PC-3 (cell line): Measurements from ENCODE around the gene IGSF21. TPM values are rescaled to one million over a fixed set of nuclear protein-coding genes. Genes with fewer than 3 reads are reported as not detected.

Experiments used
- ATAC-seq: fragments of 200-7000 bp; cut with Tn5 transposase; 2 replicates; pipeline ENCODE4 v1.9.1; 2020; ENCODE audit warnings: mild to moderate bottlenecking, moderate library complexity
- BruUV-seq: library from RNA; stranded (reverse); fragments of 400-500 nt; replicated peaks from 2 replicates; lab custom pipeline; 2021; lab: Mats Ljungman, UMichigan
- CTCF ChIA-PET: fragments of 300-600 bp; sonication (Branson Sonifier 250); formaldehyde crosslinking; loops from one replicate; lab custom pipeline; 2022; ENCODE audit warnings: antibody characterized with exemption; lab: Charles Lee
- POLR2A ChIA-PET: fragments of 300-600 bp; sonication (Branson Sonifier 250); formaldehyde crosslinking; loops from one replicate; lab custom pipeline; 2022; ENCODE audit warnings: antibody characterized with exemption; ENCODE audit not compliant: unreplicated experiment; lab: Charles Lee
- DNase-seq: peaks from one replicate; pipeline ENCODE4 v3.0.0-alpha.2; 2015
- H2AFZ ChIP-seq: fragments of 300-600 bp; sonication (generic); 2 replicates; pipeline ENCODE4 v1.6.0; 2016; ENCODE audit warnings: antibody characterized with exemption, low read length
- H3F3A ChIP-seq: fragments of 300-600 bp; sonication (generic); one replicate; pipeline ENCODE4 v1.6.0; 2017; ENCODE audit warnings: antibody characterized with exemption, low read length, control low read depth, mild to moderate bottlenecking; ENCODE audit not compliant: unreplicated experiment
- H3K27ac ChIP-seq: fragments of 300-600 bp; sonication (generic); 2 replicates; pipeline ENCODE4 v1.5.1; 2016; ENCODE audit warnings: mild to moderate bottlenecking, low read length
- H3K27me3 ChIP-seq: fragments of 300-600 bp; sonication (generic); 2 replicates; pipeline ENCODE4 v1.6.1; 2016; ENCODE audit warnings: low read length, mixed read lengths
- H3K36me3 ChIP-seq: fragments of 300-600 bp; sonication (generic); 2 replicates; pipeline ENCODE4 v1.6.1; 2016; ENCODE audit warnings: low read depth, mixed run types, low read length, mixed read lengths
- H3K4me1 ChIP-seq: fragments of 300-600 bp; sonication (generic); 2 replicates; pipeline ENCODE4 v1.5.1; 2016; ENCODE audit warnings: low read length; ENCODE audit not compliant: insufficient read depth
- H3K4me2 ChIP-seq: fragments of 300-600 bp; sonication (generic); 2 replicates; pipeline ENCODE4 v1.6.0; 2016; ENCODE audit warnings: low read length
- H3K4me3 ChIP-seq: fragments of 300-600 bp; sonication (generic); 2 replicates; pipeline ENCODE4 v1.5.1; 2016; ENCODE audit warnings: mild to moderate bottlenecking, low read length, mixed read lengths
- H3K79me2 ChIP-seq: fragments of 300-600 bp; sonication (generic); 2 replicates; pipeline ENCODE4 v1.6.1; 2017; ENCODE audit warnings: low read length, mixed read lengths
- H3K9ac ChIP-seq: fragments of 300-600 bp; sonication (generic); 2 replicates; pipeline ENCODE4 v1.6.0; 2016; ENCODE audit warnings: mild to moderate bottlenecking, low read length
- H3K9me2 ChIP-seq: fragments of 300-600 bp; sonication (generic); replicated peaks from 2 replicates; pipeline ENCODE4 v1.6.1; 2016; ENCODE audit warnings: mixed run types, low read length, mixed read lengths
- H3K9me3 ChIP-seq: fragments of 300-600 bp; sonication (generic); 2 replicates; pipeline ENCODE4 v1.6.1; 2016; ENCODE audit warnings: low read length, mixed read lengths
- H4K20me1 ChIP-seq: fragments of 300-600 bp; sonication (generic); 2 replicates; pipeline ENCODE4 v1.6.1; 2016; ENCODE audit warnings: low read length, mixed read lengths
- CTCF ChIP-seq: fragments of 300-600 bp; sonication (generic); conservative IDR thresholded peaks from 2 replicates; pipeline ENCODE4 v1.5.1; 2017; ENCODE audit warnings: antibody characterized with exemption, low read depth, mild to moderate bottlenecking, low read length
- EZH2 ChIP-seq: fragments of 300-600 bp; sonication (generic); IDR thresholded peaks from one replicate; pipeline ENCODE4 v1.6.1; 2017; ENCODE audit warnings: antibody characterized with exemption, mild to moderate bottlenecking, low read length; ENCODE audit not compliant: unreplicated experiment
- EZH2phosphoT487 ChIP-seq: fragments of 300-600 bp; sonication (generic); IDR thresholded peaks from 2 replicates; pipeline ENCODE4 v1.6.1; 2018; ENCODE audit warnings: mild to moderate bottlenecking, antibody characterized with exemption, low read length, borderline replicate concordance
- intact Hi-C: fragments of 100-400 bp; cut with micrococcal nuclease; formaldehyde crosslinking; loops from 2 replicates; pipeline ENCODE4 v1.9.0; 2023
- total RNA-seq: library from RNA; depleted of rRNA; stranded (reverse); fragments of >200 nt; gene quantifications from 2 replicates; pipeline ENCODE4 v1.2.3, GENCODE V29; 2014

The IGSF21 gene
- total RNA-seq, 1 experiment from 2014 or later, result not detected

GRCh38 chr1:18188820-18189517 lies 81.4 kb downstream of the IGSF21 start:
- no peak overlapping the region for H3K27ac ChIP-seq
- H3K27me3 ChIP-seq, result peaks cover 50% of the 10 kb centered on the region
- no peaks in the 10 kb centered on the region for H3F3A ChIP-seq
- H3K36me3 ChIP-seq, result no peaks in the 10 kb centered on the region
- no peaks in the 10 kb centered on the region for H4K20me1 ChIP-seq
- H3K4me2 ChIP-seq, result no peak overlapping the region
- H3K4me1 ChIP-seq, result no peaks in the 10 kb centered on the region
- no peaks in the 10 kb centered on the region for H3K9me3 ChIP-seq
- H2AFZ ChIP-seq, result no peak overlapping the region
- intact Hi-C loops, result no loop called here
- no peaks in the 10 kb centered on the region for H3K9me2 ChIP-seq
- H3K4me3 ChIP-seq, result no peak overlapping the region
- H3K79me2 ChIP-seq, result no peaks in the 10 kb centered on the region
- H3K9ac ChIP-seq, result no peak overlapping the region
- TF ChIP-seq CTCF, result no peak
- no peak for TF ChIP-seq EZH2
- TF ChIP-seq EZH2phosphoT487, result no peak
- no peak for DNase-seq
- no TSS peak for BruUV-seq
- ATAC-seq, result no peak
- ChIA-PET CTCF (no interaction called here), POLR2A (no interaction called here)

- H3K27me3 ChIP-seq, result peaks cover 62% of the 10 kb centered on the region
- no peak for TF ChIP-seq EZH2phosphoT487
- TF ChIP-seq CTCF, result no peak
- TF ChIP-seq EZH2, result no peak
- H2AFZ ChIP-seq, result no peak overlapping the region
- no peaks in the 10 kb centered on the region for H3K36me3 ChIP-seq
- no peaks in the 10 kb centered on the region for H4K20me1 ChIP-seq
- no peak overlapping the region for H3K9ac ChIP-seq
- DNase-seq (no peak), ATAC-seq (no peak)
- no peak overlapping the region for H3K27ac ChIP-seq
- H3K4me3 ChIP-seq, result no peak overlapping the region
- BruUV-seq, result no TSS peak
- ChIA-PET POLR2A (no interaction called here), CTCF (no interaction called here)
- H3K79me2 ChIP-seq, result no peaks in the 10 kb centered on the region
- no peaks in the 10 kb centered on the region for H3F3A ChIP-seq
- H3K4me2 ChIP-seq, result no peak overlapping the region
- no peaks in the 10 kb centered on the region for H3K9me3 ChIP-seq
- intact Hi-C loops, result no loop called here
- H3K9me2 ChIP-seq, result no peaks in the 10 kb centered on the region
- no peaks in the 10 kb centered on the region for H3K4me1 ChIP-seq
Observed at GRCh38 chr1:18190598-18190997, 83.0 kb downstream of the IGSF21 start.

DNA sequence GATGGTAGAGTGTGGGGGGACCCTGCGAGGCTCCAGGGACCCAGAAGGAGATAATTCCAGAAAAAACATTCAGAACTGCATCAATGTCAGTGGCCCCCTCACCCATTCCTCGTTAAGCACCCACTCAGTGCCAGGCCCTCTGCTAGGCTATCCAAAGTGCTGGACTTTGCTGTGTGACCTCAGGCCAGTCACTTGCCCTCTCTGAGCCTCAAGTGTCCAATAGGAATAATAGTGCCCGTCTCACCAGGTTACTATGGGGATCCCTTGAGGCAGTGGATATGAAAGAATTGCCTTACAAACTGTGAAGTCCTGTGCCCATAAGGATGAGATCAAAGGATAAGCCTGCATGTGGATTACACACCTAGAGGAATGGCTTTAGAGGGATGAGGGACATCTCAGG lies 83.4 kb downstream of the IGSF21 start:
- no peaks in the 10 kb centered on the region for H3K9me3 ChIP-seq
- DNase-seq (no peak), ATAC-seq (no peak)
- no peaks in the 10 kb centered on the region for H3F3A ChIP-seq
- no peaks in the 10 kb centered on the region for H3K9me2 ChIP-seq
- BruUV-seq, result no TSS peak
- H3K27me3 ChIP-seq, result peaks cover 67% of the 10 kb centered on the region
- no peaks in the 10 kb centered on the region for H3K79me2 ChIP-seq
- H3K4me3 ChIP-seq, result no peak overlapping the region
- ChIA-PET CTCF (no interaction called here), POLR2A (no interaction called here)
- H3K27ac ChIP-seq, result no peak overlapping the region
- H3K4me1 ChIP-seq, result no peaks in the 10 kb centered on the region
- no peaks in the 10 kb centered on the region for H4K20me1 ChIP-seq
- no peak overlapping the region for H3K4me2 ChIP-seq
- H3K9ac ChIP-seq, result no peak overlapping the region
- intact Hi-C loops, result no loop called here
- no peaks in the 10 kb centered on the region for H3K36me3 ChIP-seq
- no peak for TF ChIP-seq CTCF
- no peak for TF ChIP-seq EZH2
- no peak for TF ChIP-seq EZH2phosphoT487
- H2AFZ ChIP-seq, result no peak overlapping the region
